ENCODE results near the gene ATPAF1.

DNA sequence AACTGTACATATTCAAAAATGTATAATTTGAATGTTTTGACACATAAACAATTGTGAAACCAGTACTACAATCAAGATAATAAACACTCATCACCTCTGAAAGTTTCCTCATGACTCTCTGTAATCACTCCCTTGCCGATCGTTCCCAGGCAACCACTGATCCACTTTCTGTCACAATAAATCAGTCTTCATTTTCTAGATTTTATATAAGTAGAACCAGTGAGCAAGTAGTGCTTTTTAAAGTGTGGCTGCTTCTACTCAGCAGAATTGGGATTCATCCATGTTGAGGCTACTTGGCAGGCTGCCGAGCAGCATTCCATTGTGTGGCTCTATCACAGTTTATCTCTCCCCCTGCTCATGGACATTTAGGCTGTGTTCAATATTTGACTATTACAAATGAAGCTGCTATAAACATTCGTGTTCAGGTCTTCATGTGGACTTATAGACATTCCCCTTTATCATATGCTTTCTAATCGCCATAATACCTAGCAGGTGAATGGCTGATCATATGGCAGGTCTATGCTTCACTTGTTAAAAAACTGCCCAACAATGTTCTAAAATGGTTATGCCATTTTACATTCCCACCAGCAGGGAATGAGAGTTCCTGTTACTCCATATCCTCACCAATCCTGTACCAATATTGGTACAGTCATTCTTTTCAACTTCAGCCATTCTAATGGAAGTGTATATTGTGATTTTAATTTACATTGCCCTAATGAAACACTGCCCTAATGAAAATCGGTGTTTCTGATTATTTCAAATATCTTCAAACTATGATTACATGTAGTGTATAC, 24.0 kb upstream of the ATPAF1 start:
- TF ChIP-seq POLR2A (IDR thresholded peaks at IDR 0.05) = no peak
- TF ChIP-seq, protein P1, sequence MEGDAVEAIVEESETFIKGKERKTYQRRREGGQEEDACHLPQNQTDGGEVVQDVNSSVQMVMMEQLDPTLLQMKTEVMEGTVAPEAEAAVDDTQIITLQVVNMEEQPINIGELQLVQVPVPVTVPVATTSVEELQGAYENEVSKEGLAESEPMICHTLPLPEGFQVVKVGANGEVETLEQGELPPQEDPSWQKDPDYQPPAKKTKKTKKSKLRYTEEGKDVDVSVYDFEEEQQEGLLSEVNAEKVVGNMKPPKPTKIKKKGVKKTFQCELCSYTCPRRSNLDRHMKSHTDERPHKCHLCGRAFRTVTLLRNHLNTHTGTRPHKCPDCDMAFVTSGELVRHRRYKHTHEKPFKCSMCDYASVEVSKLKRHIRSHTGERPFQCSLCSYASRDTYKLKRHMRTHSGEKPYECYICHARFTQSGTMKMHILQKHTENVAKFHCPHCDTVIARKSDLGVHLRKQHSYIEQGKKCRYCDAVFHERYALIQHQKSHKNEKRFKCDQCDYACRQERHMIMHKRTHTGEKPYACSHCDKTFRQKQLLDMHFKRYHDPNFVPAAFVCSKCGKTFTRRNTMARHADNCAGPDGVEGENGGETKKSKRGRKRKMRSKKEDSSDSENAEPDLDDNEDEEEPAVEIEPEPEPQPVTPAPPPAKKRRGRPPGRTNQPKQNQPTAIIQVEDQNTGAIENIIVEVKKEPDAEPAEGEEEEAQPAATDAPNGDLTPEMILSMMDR (IDR thresholded peaks at IDR 0.05) = no peak
- TF ChIP-seq POLR2AphosphoS5 (IDR thresholded peaks at IDR 0.05) = no peak

Data from stomach (tissue), 4 donors.